HuH-7.5 (cell line): ENCODE data around the gene MORC2.

Experiments used
- DNase-seq: peaks from one replicate; pipeline ENCODE4 v3.0.0; 2011; ENCODE audit warnings: low spot score

The MORC2 gene

GRCh38 chr22:30887453-30887852, 81.1 kb downstream of the MORC2 start:
- DNase-seq: no peak

DNA sequence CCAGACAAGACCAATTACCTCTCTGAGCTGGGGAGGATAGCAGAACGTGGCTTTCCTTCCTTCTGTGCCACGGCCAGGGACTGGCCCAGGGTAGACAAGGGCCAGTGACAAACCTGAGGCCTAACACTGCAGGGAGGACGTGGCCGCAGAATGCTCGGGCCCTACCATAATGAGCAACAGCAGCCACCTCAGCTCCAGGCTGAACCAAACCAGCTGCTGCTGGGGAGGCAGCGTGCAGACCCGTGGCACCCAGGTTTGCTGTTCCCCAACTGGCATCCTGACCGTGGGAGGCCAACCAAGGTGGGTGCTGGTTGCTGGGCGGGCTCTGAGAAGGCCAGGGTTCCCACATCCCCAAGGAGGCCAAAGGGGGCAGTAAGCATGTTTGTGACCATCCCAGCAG, 83.0 kb downstream of the MORC2 start:
- no peak for DNase-seq

- DNase-seq: no peak
Measured at GRCh38 chr22:30885001-30885366, 83.6 kb downstream of the MORC2 start.

DNA sequence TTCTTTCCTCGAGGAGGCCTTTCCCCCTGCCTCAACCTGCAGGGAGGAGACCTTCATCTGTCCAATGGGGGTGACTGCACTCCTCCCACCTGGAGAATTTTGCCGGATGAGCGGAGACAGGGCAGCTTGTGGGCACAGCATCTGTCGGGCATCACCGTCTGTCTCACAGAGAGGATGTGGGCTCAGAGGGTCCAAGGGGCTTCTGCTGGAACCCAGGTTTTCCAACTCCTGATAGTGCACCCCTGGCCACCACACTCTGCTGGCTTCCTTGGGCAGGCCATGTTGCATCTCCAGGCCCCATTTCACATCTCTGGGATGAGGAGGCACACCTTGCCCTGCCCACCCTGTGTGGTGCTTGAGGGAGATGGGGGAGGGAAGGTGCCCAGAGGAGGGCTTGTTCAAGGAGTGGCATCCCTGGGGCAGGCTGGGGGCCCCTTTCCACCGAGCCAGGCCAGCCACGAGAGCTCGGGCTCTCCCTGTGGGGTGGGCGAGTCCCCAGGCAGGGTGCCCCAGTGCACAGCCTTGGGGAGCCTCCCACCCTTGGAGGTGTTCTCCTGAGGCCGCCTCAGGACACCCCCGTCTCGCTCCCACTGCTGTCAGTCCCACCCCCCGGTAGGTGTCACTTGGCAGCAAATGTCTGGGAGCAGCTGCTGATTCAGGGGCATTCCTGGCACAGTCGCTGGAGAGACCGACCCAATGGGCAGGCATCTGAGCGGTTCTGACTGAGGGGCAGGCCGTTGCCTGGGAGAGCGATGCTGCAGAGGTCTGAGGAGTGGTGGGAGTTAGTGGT, 84.2 kb downstream of the MORC2 start:
- no peak for DNase-seq

DNA sequence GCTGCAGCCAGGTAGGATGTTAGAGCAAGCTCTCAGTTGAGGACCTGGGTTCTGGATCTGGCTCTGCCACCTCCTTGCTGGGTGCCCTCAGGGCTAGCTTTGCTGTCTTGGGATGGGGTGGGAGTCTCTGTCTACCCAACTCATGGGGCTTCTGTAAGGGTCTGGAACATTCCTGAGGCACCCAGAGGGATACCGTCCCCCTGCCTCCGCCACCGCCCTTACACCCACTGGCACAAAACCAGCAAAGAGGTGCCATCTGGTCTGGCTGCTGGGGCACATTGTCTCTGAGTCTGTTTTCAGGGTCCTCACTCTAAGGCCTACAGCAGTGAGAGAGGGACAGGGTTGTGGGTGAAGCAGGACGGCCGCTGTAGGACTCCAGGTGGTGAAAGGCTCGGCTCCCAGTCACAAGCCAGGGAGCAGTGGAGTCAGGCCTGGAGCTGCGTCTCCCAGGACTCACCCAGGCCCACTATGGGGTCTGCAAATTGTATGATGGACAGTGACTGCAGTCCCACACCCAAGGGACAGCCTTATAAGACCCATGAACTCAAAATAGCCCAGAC, 84.9 kb downstream of the MORC2 start:
- no peak for DNase-seq

DNA sequence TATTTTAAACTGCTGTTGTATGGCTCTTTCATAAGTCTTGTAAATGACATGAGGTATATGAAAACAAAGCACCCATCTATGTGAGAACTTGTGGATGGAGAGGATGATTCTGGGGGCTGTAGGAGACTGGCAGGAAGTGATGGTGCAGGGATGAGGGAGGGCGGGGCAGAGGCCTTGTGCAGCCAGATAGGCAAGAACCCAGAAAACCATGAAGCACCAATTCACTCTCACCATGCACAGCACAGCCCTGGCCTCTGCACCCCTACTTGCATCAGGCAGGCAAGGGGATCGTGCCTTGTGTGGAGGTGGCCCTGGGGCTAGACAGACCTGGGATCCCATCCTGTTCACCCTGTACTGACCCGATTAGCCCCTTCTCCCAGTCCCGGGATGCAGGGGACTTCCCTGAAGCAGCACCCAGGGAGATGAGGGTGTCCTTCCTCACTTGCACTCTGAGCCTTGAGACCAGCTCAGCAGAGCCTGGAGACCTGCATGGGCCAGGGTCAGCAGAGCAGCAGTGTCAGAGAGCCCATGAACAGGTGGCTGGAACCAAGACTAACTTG, 85.5 kb downstream of the MORC2 start:
- no peak for DNase-seq

DNA sequence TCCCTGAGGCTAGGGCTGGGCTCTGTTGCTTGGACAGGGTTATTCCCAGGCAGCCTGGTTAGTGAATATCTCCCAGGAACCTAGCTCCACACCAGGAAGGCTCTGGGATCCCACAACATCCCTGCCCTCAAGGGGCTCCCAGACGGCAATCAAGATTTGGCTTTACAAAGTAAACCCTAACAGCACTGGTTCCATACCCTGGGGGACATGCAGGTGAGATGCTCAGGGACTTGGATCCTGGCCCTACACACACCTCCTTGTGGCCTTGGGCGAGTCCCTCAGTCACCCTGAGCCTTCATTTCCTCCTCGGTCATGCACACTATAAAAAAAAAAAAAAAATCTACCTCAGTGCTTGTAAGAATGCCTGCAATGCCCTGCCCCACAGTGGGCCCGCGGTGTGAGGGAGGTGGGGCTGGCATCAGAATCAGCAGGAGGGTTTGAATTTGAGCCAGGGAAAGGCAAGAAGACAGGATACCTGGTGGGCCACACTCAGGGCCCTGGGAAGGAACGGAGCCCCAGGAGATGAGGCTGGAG, 86.3 kb downstream of the MORC2 start:
- no peak for DNase-seq

- DNase-seq: peak; percentile 62
Measured at GRCh38 chr22:30881361-30882183, 87.0 kb downstream of the MORC2 start.

DNA sequence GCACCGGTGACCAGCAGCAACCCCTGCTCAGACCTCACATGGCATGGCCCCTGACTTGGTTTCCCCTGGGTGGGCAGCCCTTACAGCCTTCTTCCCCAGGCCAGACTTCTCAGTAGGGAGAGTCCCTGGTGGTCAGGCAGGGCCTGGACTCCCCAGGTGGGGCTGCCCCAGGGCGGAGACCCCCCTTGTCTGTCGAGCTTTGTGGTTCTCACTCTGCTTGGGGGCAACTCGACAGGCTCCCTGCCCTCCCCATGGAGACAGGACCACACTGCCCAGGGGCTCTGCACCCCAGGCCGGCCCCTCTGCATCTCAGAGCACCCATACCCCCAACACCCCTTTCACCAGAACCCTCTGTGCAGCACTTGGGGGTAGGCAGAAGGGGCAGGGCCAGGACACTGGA, 87.7 kb downstream of the MORC2 start:
- no peak for DNase-seq

DNA sequence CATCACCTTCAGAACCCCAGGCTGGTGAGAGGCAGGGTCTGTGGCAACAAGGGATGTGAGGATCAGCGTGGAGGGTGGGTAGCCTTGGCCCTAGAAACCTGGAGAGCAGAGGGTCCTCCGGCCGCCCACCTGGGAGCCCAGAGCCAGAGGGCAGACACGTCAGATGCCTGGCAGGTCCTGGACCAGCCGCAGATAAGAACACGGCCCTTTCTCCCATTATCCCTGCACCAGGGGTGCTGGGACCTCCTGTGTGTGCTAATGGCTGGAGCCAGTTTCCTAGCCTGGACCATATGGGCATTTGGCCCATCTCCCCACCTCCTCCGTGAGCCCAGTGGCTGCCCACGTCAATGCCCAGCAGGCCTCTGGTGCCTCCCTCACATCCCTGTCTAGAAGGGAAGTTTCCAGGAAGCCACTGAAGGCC, 88.4 kb downstream of the MORC2 start:
- DNase-seq: no peak

DNA sequence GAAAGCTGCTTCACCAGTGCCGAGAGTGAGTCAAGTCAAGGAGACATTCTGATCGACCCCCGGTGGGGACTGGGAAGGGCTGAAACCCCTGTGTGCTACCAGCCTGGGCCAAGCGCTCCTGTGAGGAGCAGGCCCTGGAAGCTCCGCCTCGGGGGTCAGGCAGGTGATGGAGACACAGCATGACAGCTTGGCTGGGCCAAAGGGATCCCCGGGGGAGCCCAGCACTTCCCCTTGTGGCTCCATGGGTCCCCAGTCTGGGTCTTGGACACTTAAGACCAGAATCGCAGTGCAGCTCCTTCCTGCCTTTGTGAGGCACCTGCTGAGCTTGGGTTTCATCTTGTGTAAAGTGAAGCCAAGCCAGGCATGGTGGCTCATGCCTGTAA, 89.2 kb downstream of the MORC2 start:
- no peak for DNase-seq

GRCh38 chr22:30878516-30879414, 89.8 kb downstream of the MORC2 start:
- DNase-seq: no peak

DNA sequence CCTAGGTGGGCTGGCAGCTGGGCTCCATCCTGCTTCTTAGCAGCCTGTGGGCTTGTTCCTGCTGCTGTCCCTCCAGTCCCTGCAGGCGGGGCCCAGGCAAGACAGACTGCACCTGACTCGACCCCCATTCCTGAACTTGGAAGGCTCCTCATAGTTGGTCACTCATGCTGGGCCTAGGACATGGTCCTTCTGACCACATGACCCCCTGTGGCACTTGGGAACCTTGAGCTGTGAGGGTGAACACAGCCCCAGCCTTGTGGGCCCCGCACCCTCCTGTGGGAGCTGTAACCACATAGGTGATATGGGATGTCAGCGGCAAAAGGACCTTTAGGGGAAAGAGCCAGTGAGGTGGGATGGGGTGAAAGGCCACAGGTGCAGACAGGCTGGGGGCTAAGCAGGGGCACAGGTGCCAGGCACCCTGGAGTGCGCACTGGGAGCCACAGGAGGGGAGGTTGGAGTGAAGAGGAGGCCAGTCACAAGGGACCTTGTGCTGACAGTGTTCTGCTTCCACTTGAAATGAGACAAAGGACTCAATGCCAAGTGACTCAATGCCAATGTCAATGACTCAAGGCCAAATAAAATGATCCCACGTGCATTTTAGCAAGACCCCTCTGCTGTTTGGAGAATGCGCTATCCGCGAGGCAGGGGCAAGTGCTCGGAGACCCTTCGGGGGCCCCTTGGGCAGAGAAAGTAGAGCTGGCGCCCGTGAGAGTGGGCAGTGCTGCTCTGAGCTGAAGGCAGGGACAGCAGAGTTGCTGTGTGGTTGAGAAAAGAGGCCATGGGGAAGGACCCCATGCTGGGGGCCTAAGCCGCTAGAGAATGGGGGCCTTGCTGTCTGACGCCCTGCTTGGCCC, 90.7 kb downstream of the MORC2 start:
- DNase-seq: no peak

DNA sequence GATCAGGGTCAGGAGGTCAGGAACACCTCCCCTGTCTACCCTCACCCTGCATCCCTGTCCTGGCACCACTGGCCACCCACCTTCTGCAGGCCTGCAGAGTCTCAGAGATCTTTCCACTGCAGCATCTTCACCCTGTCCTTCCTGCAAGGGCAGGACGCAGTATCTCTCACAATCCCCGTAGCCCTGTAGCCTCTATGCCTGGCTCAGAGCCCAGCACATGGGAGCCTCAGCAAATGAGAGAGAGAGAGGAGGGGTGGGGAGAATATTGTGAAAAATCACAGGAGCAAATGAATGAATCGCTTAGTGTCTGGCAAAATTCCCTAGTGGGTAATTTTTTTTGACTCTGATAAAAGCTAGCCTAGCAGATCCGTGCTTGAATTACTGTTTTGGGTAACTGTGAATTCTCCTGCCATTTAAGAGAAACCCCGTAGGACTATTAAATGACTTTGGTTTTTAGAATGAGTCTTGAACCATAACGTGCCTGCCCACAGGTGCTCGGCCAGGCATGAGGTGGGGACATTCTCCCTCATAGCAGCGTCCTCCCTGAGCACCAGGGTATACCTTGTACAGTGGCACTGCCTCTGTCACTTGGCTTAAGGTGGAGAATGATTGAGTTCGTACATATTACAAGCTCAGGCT, 91.5 kb downstream of the MORC2 start:
- DNase-seq: no peak

GRCh38 chr22:30876221-30876751, 92.3 kb downstream of the MORC2 start:
- DNase-seq: no peak

DNA sequence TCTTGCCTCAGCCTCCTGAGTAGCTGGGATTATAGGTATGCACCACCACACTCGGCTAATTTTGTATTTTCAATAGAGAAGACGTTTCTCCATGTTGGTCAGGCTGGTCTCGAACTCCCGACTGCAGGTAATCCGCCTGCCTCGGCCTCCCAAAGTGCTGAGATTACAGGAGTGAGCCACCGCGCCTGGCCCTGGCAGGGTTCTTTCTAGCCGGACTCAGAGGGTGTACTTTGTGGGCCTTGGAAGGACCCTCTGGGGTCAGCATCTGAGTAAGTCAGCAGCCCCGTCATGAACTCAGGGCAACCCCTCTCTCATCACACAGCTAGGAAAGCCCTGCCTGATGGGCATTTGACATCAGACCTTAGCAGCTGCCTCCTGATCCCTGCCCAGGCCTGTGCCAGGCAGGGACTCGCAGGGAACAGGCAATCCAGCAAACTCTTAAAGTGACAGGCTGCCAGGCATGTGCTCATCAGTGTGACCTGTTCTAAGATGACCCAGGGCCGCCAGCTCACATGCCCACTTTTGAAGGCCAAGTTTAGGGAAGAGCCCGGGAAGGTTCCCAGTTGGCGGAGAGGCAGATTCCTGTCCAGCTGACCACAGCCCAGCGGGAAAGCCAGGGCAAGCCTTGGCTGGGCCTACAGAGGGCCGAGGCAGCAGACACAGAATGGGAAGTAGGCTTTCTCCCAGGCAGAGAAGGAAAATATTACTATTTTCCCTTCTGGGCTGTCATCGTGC, 92.9 kb downstream of the MORC2 start:
- DNase-seq: no peak
